ENCODE data around the gene STING1. TPM values are rescaled to one million over a fixed set of nuclear protein-coding genes. Genes with fewer than 3 reads are reported as not detected.
A peak's percentile ranks its signal among the peaks of the same experiment; 100 is the strongest.

STING1 gene
- total and polyA plus RNA-seq, 2 of the 13 experiments (the other 11 are each of a cell fraction or from before 2014, with no cell fraction given): 1.3 to 4.4 TPM

GRCh38 chr5:139517683-139518564 is 35.4 kb upstream of the STING1 start (continued):
- TF ChIP-seq FLYWCH1 (CRISPR knock-in tag; IDR thresholded peaks at IDR 0.05) (no peak), DMTF1 (CRISPR knock-in tag; IDR thresholded peaks at IDR 0.05) (no peak), CREM (IDR thresholded peaks at IDR 0.05) (no peak), CREM (CRISPR knock-in tag; IDR thresholded peaks at IDR 0.05) (no peak), NKX3-1 (CRISPR knock-in tag; IDR thresholded peaks at IDR 0.05) (no peak), ARNT2 (CRISPR knock-in tag; IDR thresholded peaks at IDR 0.05; ENCODE audit: low read depth) (peak; percentile 92), GABPA (IDR thresholded peaks at IDR 0.05; ENCODE audit: low read depth, low read length) (no peak; the same call in 1 of the 2 replicates), GABPA (CRISPR knock-in tag; IDR thresholded peaks at IDR 0.05; ENCODE audit: low read depth) (peak; percentile 71), ZFP36L1 (CRISPR knock-in tag; IDR thresholded peaks at IDR 0.05) (peak; percentile 89), ZNF33B (CRISPR knock-in tag; IDR thresholded peaks at IDR 0.05) (peak; percentile 78; the same call in 1 of the 2 replicates), CC2D1A (CRISPR knock-in tag; IDR thresholded peaks at IDR 0.05) (no peak; the same call in 1 of the 2 replicates), ATF3 (CRISPR knock-in tag; IDR thresholded peaks at IDR 0.05) (peak; percentile 92), SMAD1 (CRISPR knock-in tag; IDR thresholded peaks at IDR 0.05; ENCODE audit: borderline replicate concordance, low read depth) (peak; percentile 67; the same call in 1 of the 2 replicates), HNF4G (IDR thresholded peaks at IDR 0.05; ENCODE audit: borderline replicate concordance, low read depth, low read length) (no peak; the same call in 1 of the 2 replicates), HNF4G (CRISPR knock-in tag; IDR thresholded peaks at IDR 0.05; ENCODE audit: borderline replicate concordance, low read depth) (no peak; the same call in 1 of the 2 replicates), HOXA9 (CRISPR knock-in tag; IDR thresholded peaks at IDR 0.05; ENCODE audit: borderline replicate concordance) (no peak), MTF2 (CRISPR knock-in tag; IDR thresholded peaks at IDR 0.05; ENCODE audit: borderline replicate concordance) (no peak; the same call in 1 of the 2 replicates), KLF12 (CRISPR knock-in tag; IDR thresholded peaks at IDR 0.05; ENCODE audit: borderline replicate concordance) (peak; percentile 27; the same call in 1 of the 2 replicates), FOSL2 (CRISPR knock-in tag; IDR thresholded peaks at IDR 0.05) (peak; percentile 75), MLXIP (CRISPR knock-in tag; IDR thresholded peaks at IDR 0.05; ENCODE audit: borderline replicate concordance) (no peak; the same call in 1 of the 2 replicates), ZFP36 (IDR thresholded peaks at IDR 0.05; ENCODE audit: borderline replicate concordance, low read depth, low read length, partially characterized antibody) (no peak)
- TF ChIP-seq, protein P1, sequence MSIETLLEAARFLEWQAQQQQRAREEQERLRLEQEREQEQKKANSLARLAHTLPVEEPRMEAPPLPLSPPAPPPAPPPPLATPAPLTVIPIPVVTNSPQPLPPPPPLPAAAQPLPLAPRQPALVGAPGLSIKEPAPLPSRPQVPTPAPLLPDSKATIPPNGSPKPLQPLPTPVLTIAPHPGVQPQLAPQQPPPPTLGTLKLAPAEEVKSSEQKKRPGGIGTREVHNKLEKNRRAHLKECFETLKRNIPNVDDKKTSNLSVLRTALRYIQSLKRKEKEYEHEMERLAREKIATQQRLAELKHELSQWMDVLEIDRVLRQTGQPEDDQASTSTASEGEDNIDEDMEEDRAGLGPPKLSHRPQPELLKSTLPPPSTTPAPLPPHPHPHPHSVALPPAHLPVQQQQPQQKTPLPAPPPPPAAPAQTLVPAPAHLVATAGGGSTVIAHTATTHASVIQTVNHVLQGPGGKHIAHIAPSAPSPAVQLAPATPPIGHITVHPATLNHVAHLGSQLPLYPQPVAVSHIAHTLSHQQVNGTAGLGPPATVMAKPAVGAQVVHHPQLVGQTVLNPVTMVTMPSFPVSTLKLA (IDR thresholded peaks at IDR 0.05): no peak

Measured in HepG2 (cell line).